22Rv1 (cell line): ENCODE results near the gene CWC22.

ENCODE experiments used
- CTCF ChIP-seq: fragments of 450-650 bp; IDR thresholded peaks from 2 replicates; pipeline ENCODE4 v1.5.1; 2017; ENCODE audit warnings: mild to moderate bottlenecking
- ZFX ChIP-seq: fragments of 450-650 bp; IDR thresholded peaks from 2 replicates; pipeline ENCODE4 v1.6.1; 2017; ENCODE audit warnings: antibody characterized with exemption, borderline replicate concordance

- no peak for TF ChIP-seq CTCF
- TF ChIP-seq ZFX, result no peak
Measured at GRCh38 chr2:180048251-180048650, 41.2 kb upstream of the CWC22 start.
